K562 (cell line): ENCODE results near the gene ERBB3. TPM values are rescaled to one million over a fixed set of nuclear protein-coding genes. Genes with fewer than 3 reads are reported as not detected.

ENCODE experiments used
- CAMTA2 ChIP-seq: fragments of 250-450 bp; sonication (Bioruptor Pico); conservative IDR thresholded peaks from 2 replicates; pipeline ENCODE4 v1.5.1; 2022
- DIDO1 ChIP-seq: fragments of 450-650 bp; IDR thresholded peaks from 2 replicates; pipeline ENCODE4 v1.6.1; 2016; ENCODE audit warnings: low read depth, missing biosample characterization, missing genetic modification characterization
- DPF2 ChIP-seq: fragments of 450-650 bp; IDR thresholded peaks from 2 replicates; pipeline ENCODE4 v1.6.1; 2016
- FIP1L1 ChIP-seq: fragments of 200-400 bp; formaldehyde crosslinking; IDR thresholded peaks from 2 replicates; pipeline ENCODE4 v1.6.1; 2018; ENCODE audit warnings: mild to moderate bottlenecking, low read depth, low read length; ENCODE audit not compliant: poor library complexity, severe bottlenecking
- FOXJ2 ChIP-seq: fragments of 200-800 bp; sonication (Bioruptor generic); IDR thresholded peaks from 2 replicates; pipeline ENCODE4 v1.6.1; 2016; ENCODE audit warnings: missing genetic modification characterization, missing compliant biosample characterization
- HDAC1 ChIP-seq, 2 experiments: fragments of 450-650 bp; IDR thresholded peaks; 2 replicates each; pipeline ENCODE4 v1.6.1; 2016 to 2017; ENCODE audit warnings: inconsistent platforms in 1 of 2, mild to moderate bottlenecking in 1 of 2, moderate library complexity in 1 of 2
- HDAC2 ChIP-seq: fragments of 450-650 bp; IDR thresholded peaks from 2 replicates; pipeline ENCODE4 v1.6.1; 2016; ENCODE audit warnings: mild to moderate bottlenecking
- HNRNPLL ChIP-seq: fragments of 200-400 bp; formaldehyde crosslinking; IDR thresholded peaks from 2 replicates; pipeline ENCODE4 v1.6.1; 2017; ENCODE audit warnings: low read length, low read depth, mild to moderate bottlenecking; ENCODE audit not compliant: poor library complexity, severe bottlenecking
- MBD2 ChIP-seq: sonication (generic); IDR thresholded peaks from 2 replicates; pipeline ENCODE4 v1.6.1; 2016; ENCODE audit warnings: low read depth, borderline replicate concordance
- MTA1 ChIP-seq: fragments of 450-650 bp; IDR thresholded peaks from 2 replicates; pipeline ENCODE4 v1.6.1; 2017; ENCODE audit warnings: borderline replicate concordance
- MTA3 ChIP-seq: fragments of 450-650 bp; formaldehyde crosslinking; IDR thresholded peaks from 2 replicates; pipeline ENCODE4 v1.6.1; 2017; ENCODE audit warnings: mild to moderate bottlenecking, borderline replicate concordance
- TCF3 ChIP-seq: sonication (generic); formaldehyde crosslinking; IDR thresholded peaks from 2 replicates; pipeline ENCODE4 v1.4.0; 2020; ENCODE audit warnings: mild to moderate bottlenecking, missing genetic modification reagents
- THAP12 ChIP-seq: fragments of 250-450 bp; sonication (Bioruptor Pico); IDR thresholded peaks from 2 replicates; pipeline ENCODE4 v1.9.0; 2021; ENCODE audit warnings: mild to moderate bottlenecking, inconsistent platforms
- TOE1 ChIP-seq, 2 experiments: fragments of 450-650 bp in 1 of 2; sonication (generic) in 1 of 2; formaldehyde crosslinking in 1 of 2; IDR thresholded peaks; 2 replicates each; pipeline versions ENCODE4 v1.7.1 to v1.8.0; 2016 to 2022; ENCODE audit warnings: borderline replicate concordance in 2 of 2, mild to moderate bottlenecking in 2 of 2, antibody characterized with exemption in 1 of 2, inconsistent platforms in 1 of 2, low read depth in 1 of 2, missing genetic modification reagents in 1 of 2, moderate library complexity in 1 of 2
- ZHX1 ChIP-seq: fragments of 150-350 bp; conservative IDR thresholded peaks from 2 replicates; pipeline ENCODE4 v1.6.1; 2014; ENCODE audit warnings: low read length
- ZNF184 ChIP-seq: sonication (generic); formaldehyde crosslinking; IDR thresholded peaks from 2 replicates; pipeline ENCODE4 v1.5.0; 2020; ENCODE audit warnings: missing genetic modification reagents
- ZNF512 ChIP-seq: IDR thresholded peaks from 2 replicates; pipeline ENCODE4 v1.6.1; 2016; ENCODE audit warnings: missing genetic modification characterization, missing compliant biosample characterization
- ZNF639 ChIP-seq, 2 experiments: fragments of 200-800 bp in 1 of 2; sonication (Bioruptor generic) in 1 of 2; sonication (generic) in 1 of 2; formaldehyde crosslinking in 1 of 2; IDR thresholded peaks in 1 of 2; conservative IDR thresholded peaks in 1 of 2; 2 replicates each; pipeline versions ENCODE4 v1.5.0 to v1.6.1; 2016 to 2020; ENCODE audit warnings: missing compliant biosample characterization in 1 of 2, missing genetic modification characterization in 1 of 2, missing genetic modification reagents in 1 of 2
- polyA plus RNA-seq, 8 experiments: library from polyadenylated mRNA; depleted of rRNA in 4 of 8; stranded (reverse) in 5 of 8; unstranded in 3 of 8; fragments of >200 nt; fragmentation: Nextera tagmentation in 2 of 8; fragmentation: Illumina TruSeq in 1 of 8; extraction: Ambion mirVana in 2 of 8; extraction: Trizol in 1 of 8; gene quantifications; 2 replicates each; pipeline versions ENCODE4 v1.2.1 to v1.2.3, GENCODE V29; 2011 to 2014; ENCODE audit warnings: inconsistent platforms in 1 of 8, missing spikeins in 1 of 8
- total RNA-seq, 7 experiments: library from RNA; depleted of rRNA in 6 of 7; stranded (reverse); fragments of >200 nt in 6 of 7; fragmentation: Illumina TruSeq in 2 of 7; extraction: Trizol in 2 of 7; gene quantifications; 2 replicates each; pipeline versions ENCODE4 v1.2.1 to v1.2.3, GENCODE V29; 2011 to 2021; ENCODE audit warnings: low replicate concordance in 1 of 7

The ERBB3 gene
- total and polyA plus RNA-seq, 9 of the 15 experiments (the other 6 are each of a cell fraction or from before 2014, with no cell fraction given) = 1.5 to 5.4 (median 3.8) TPM

- TF ChIP-seq THAP12 (CRISPR knock-in tag) = peak; percentile 70; the same call in 1 of the 2 replicates
- 0 out of 2 replicates have a peak, but pooled peaks have one; percentile 48 for TF ChIP-seq TOE1 (IDR thresholded peaks at IDR 0.05; ENCODE audit: borderline replicate concordance)
- TF ChIP-seq TOE1 (CRISPR knock-in tag; IDR thresholded peaks at IDR 0.05; ENCODE audit: borderline replicate concordance, low read depth) = no peak
- TF ChIP-seq FIP1L1 = peak; percentile 71
- TF ChIP-seq TCF3 (CRISPR knock-in tag) = no peak; the same call in none of the 2 replicates
- peak in 1 of 2 experiments; percentile 83; a peak in 2 of 4 replicates for TF ChIP-seq ZNF639 (CRISPR knock-in tag; conservative IDR thresholded peaks at IDR 0.05 in 1 of 2, IDR thresholded peaks at IDR 0.05 in 1 of 2)
- 0 out of 2 replicates have a peak, but pooled peaks have one; percentile 27 for TF ChIP-seq DPF2
- TF ChIP-seq ZHX1 = no peak
- TF ChIP-seq CAMTA2 = no peak
- no peak for TF ChIP-seq DIDO1 (tag)
- no peak for TF ChIP-seq ZNF184
- no peak for TF ChIP-seq ZNF512
- TF ChIP-seq MTA1 = peak; percentile 24; the same call in 1 of the 2 replicates
- TF ChIP-seq FOXJ2 (tag) = no peak
- peak in 1 of 2 experiments; percentile 51; a peak in 2 of 4 replicates for TF ChIP-seq HDAC1 (IDR thresholded peaks at IDR 0.05)
- peak; percentile 18; the same call in 1 of the 2 replicates for TF ChIP-seq HDAC2
- peak; percentile 77; the same call in 1 of the 2 replicates for TF ChIP-seq MTA3
- peak; percentile 74 for TF ChIP-seq HNRNPLL
- peak; percentile 65; the same call in 1 of the 2 replicates for TF ChIP-seq MBD2
Observed at GRCh38 chr12:56127888-56128669, 48.1 kb downstream of the ERBB3 start, which contains the start of gene ESYT1 (continued).
